LNCaP clone FGC (cell line): ENCODE measurements around the gene EID2.

Source experiments
- DNase-seq: peaks from one replicate; pipeline ENCODE4 v3.0.0-alpha.2; 2011; ENCODE audit warnings: low read depth
- H3K4me3 ChIP-seq: 2 replicates; pipeline ENCODE4 v1.5.1; 2011; ENCODE audit warnings: mild to moderate bottlenecking, low read depth, low read length, control low read depth
- CTCF ChIP-seq: IDR thresholded peaks from 2 replicates; pipeline ENCODE4 v1.5.1; 2012; ENCODE audit warnings: mild to moderate bottlenecking; ENCODE audit not compliant: control insufficient read depth, insufficient read depth; ENCODE audit errors: extremely low read depth

Gene EID2

GRCh38 chr19:39520541-39521484, 19.1 kb downstream of the EID2 start:
- H3K4me3 ChIP-seq, result no peak overlapping the region
- no peak for TF ChIP-seq CTCF
- DNase-seq, result no peak

GRCh38 chr19:39518975-39519374, 21.0 kb downstream of the EID2 start:
- H3K4me3 ChIP-seq, result no peak overlapping the region
- DNase-seq, result no peak

GRCh38 chr19:39518458-39518857, 21.5 kb downstream of the EID2 start:
- no peak overlapping the region for H3K4me3 ChIP-seq
- DNase-seq, result no peak
- no peak for TF ChIP-seq CTCF

More at GRCh38 chr19:39518975-39519374, 21.0 kb downstream of the EID2 start:
- no peak for TF ChIP-seq CTCF

- H3K4me3 ChIP-seq, result no peak overlapping the region
- no peak for TF ChIP-seq CTCF
- DNase-seq, result no peak
Measured at GRCh38 chr19:39517432-39517831, 22.5 kb downstream of the EID2 start.

- no peak for DNase-seq
- no peak for TF ChIP-seq CTCF
- H3K4me3 ChIP-seq, result no peak overlapping the region
Measured at GRCh38 chr19:39516270-39516669, 23.7 kb downstream of the EID2 start.

- H3K4me3 ChIP-seq, result peak overlapping the region; percentile 35
- no peak for TF ChIP-seq CTCF
Measured at GRCh38 chr19:39515551-39516191, 24.3 kb downstream of the EID2 start.

More at GRCh38 chr19:39515551-39516191, 24.3 kb downstream of the EID2 start:
- DNase-seq, result no peak
